ENCODE measurements around the gene IGSF9. TPM values are rescaled to one million over a fixed set of nuclear protein-coding genes. Genes with fewer than 3 reads are reported as not detected.

The IGSF9 gene
- total and polyA plus RNA-seq, 4 donors: 0.14 to 21.3 (median 16.1) TPM

DNA sequence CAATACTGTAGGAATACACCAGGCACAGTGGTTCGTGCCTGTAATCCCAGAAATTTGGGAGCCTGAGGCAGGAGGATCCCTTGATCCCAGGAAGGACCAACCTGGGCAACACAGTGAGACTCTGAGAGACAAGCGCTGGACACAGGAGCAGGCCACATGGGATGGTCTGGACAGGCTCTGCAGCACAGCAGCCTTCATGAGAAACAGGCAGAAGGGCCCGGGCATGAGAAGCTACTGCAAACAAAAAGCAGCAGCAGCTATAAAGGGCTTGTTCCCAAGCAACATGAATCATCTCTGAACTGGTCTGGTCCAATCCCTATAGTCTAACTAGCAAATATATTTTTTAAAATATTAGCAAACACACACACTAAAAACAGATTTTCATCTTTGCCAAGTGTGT, 44.2 kb upstream of the IGSF9 start (continued):
- TF ChIP-seq JUND (IDR thresholded peaks at IDR 0.05): no peak
- TF ChIP-seq TAF1 (conservative IDR thresholded peaks at IDR 0.05): no peak
- no peak for TF ChIP-seq ZBTB33 (IDR thresholded peaks at IDR 0.05)
- no peak for TF ChIP-seq SP1 (IDR thresholded peaks at IDR 0.05)
- TF ChIP-seq, protein P1, sequence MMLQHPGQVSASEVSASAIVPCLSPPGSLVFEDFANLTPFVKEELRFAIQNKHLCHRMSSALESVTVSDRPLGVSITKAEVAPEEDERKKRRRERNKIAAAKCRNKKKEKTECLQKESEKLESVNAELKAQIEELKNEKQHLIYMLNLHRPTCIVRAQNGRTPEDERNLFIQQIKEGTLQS (IDR thresholded peaks at IDR 0.05): no peak
- TF ChIP-seq RXRA (IDR thresholded peaks at IDR 0.05): no peak

DNA sequence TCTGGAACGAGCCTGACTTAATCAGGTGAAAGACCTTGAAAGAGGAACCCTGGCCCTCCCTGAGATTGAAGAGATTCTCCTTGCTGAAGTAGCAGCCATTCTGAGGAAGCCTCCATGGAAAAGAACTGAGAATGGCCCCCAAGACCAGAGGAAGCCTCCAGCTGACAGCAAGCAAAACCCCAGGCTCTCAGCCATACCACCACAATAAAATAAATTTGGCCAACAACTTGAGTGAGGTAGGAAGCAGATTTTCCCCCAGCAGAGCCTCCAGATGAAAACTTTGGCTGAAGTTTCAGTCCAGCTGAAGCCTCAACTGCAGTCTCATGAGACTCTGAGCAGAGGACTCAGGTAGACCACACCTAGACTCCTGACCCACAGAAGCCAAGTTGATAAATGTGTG, 42.6 kb upstream of the IGSF9 start:
- Histone ChIP-seq H3K27me3 (ENCODE audit: control insufficient read depth in 4 of 4, insufficient read depth in 4 of 4, low read length in 3 of 4) (no peaks in the 10 kb centered on the region), H3K4me1 (ENCODE audit: control insufficient read depth in 4 of 4, insufficient read depth in 4 of 4, low read length in 3 of 4) (peaks cover 3 to 11% (median 5%) of the 10 kb centered on the region in 4 donors), H3K4me3 (ENCODE audit: low read depth in 1 of 3, low read length in 3 of 3) (no peak overlapping the region), H3K9me3 (ENCODE audit: control insufficient read depth in 4 of 4, low read length in 3 of 4) (no peaks in the 10 kb centered on the region), H3K9ac (ENCODE audit: low read depth in 1 of 2, low read length in 2 of 2) (no peak overlapping the region), H3K27ac (ENCODE audit: low read depth in 1 of 2, low read length in 2 of 2) (no peak overlapping the region), H3K36me3 (ENCODE audit: control insufficient read depth in 4 of 4, insufficient read depth in 3 of 4, low read depth in 1 of 4, low read length in 3 of 4) (no peaks in the 10 kb centered on the region)
- no peak for TF ChIP-seq RAD21 (IDR thresholded peaks at IDR 0.05)
- TF ChIP-seq SP1 (IDR thresholded peaks at IDR 0.05): no peak
- TF ChIP-seq TAF1 (conservative IDR thresholded peaks at IDR 0.05): no peak
- no peak for TF ChIP-seq MAX (IDR thresholded peaks at IDR 0.05)
- no peak for TF ChIP-seq FOXA2 (IDR thresholded peaks at IDR 0.05)
- TF ChIP-seq ZBTB33 (IDR thresholded peaks at IDR 0.05): no peak
- no peak for TF ChIP-seq FOXA1 (IDR thresholded peaks at IDR 0.05)
- TF ChIP-seq HNF4G (IDR thresholded peaks at IDR 0.05): no peak
- TF ChIP-seq, protein P1 (IDR thresholded peaks at IDR 0.05): no peak
- no peak for TF ChIP-seq YY1 (IDR thresholded peaks at IDR 0.05)
- TF ChIP-seq REST (IDR thresholded peaks at IDR 0.05): no peak
- WGBS: 88% methylated on average over 1 of the region's 1 CpG
- DNase-seq (ENCODE audit: low spot score): no peak
